Breast epithelium (tissue), 3 donors: ENCODE results near the gene HLTF.

ENCODE experiments used
- CTCF ChIP-seq, 3 donors: fragments of 450-650 bp; IDR thresholded peaks; one replicate each; pipeline ENCODE4 v1.5.1; 2016 to 2017; ENCODE audit warnings: antibody characterized with exemption in 3 of 3, mild to moderate bottlenecking in 3 of 3, moderate library complexity in 3 of 3
- POLR2AphosphoS5 ChIP-seq, 3 donors: sonication (generic); formaldehyde crosslinking; IDR thresholded peaks; one replicate each; pipeline ENCODE4 v1.6.1; 2017; ENCODE audit warnings: antibody characterized with exemption in 3 of 3

- TF ChIP-seq POLR2AphosphoS5 (IDR thresholded peaks at IDR 0.05), result no peak
- no peak for TF ChIP-seq CTCF (IDR thresholded peaks at IDR 0.05)
Observed at GRCh38 chr3:149021830-149022229, 64.5 kb downstream of the HLTF start.
